Muscle of arm (tissue), 12 donors: ENCODE data around the gene MAPK10. TPM values are rescaled to one million over a fixed set of nuclear protein-coding genes. Genes with fewer than 3 reads are reported as not detected.
"Not testable (repeated sequence)": the region's sequence is repeated elsewhere in the genome, so short reads cannot be mapped to it uniquely, and the experiment has no call there.

Experiments
- DNase-seq: peaks from one replicate; pipeline ENCODE4 v3.0.0-alpha.2; 2013
- polyA plus RNA-seq, 12 donors: library from polyadenylated mRNA; unstranded; fragments of 120-200 nt; gene quantifications; one replicate each; pipeline ENCODE4 v1.2.1, GENCODE V29; 2013; ENCODE audit not compliant: insufficient read length in 12 of 12

MAPK10 gene
- polyA plus RNA-seq, 12 donors, result 1.6 to 16.3 (median 4.6) TPM; not detected in 1

DNA sequence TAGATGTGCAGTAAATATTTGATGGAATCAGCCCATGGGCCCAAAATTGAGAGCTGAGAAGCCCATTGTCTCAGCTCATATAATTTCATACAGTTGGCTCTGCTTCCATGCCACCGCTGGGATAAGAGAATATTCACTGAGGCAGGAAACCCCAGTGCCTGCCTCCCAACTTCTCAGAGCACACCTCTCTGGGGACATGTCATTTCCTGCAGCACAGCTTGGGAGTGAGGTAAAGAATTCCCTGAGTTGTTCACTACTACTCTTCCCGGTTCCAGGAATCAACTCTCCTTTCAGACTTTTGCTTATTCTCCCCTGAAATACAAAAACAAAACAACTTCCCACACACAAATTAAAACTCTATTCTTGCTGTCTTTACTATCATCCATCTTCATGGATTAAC, 389.3 kb downstream of the MAPK10 start:
- no peak for DNase-seq

DNA sequence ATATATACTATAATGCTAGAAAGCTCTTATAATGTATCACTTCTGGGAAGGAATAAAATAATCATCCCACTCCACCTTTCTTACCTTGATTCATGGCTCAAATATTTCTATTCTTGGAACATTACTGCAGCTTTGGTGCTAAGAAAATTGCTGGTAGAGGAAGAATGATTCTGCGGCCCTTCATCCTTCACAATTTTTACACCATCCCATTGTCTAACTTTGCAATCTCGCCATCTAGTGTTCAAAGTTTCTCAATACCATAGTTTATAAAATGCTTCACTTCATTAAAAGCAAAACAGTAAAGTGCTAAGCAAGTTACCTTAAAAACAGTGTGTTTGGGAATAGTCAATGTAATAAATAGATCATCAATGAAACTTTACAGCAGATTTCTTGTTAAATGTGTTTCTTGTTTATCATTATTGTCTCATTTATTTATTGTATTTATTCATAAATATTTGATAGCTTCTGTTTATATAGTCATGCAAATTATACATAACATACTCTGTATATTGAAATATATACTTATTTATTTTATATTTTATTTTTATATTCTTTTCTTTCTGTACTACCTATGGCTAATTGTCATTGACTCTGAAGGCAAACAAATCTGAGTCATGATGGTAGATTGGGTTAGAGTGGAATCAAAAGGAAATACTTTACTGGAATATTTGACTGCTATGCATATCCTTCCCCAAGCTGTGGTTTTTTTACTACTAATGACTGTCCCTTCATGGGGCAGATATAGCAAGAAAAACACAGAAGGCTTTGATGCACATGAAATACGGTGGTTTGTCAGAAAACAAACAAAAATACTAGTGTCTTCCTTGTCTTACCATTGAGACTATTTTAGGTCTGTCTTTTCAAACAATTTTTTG, 390.7 kb downstream of the MAPK10 start:
- peak; percentile 72 for DNase-seq

DNA sequence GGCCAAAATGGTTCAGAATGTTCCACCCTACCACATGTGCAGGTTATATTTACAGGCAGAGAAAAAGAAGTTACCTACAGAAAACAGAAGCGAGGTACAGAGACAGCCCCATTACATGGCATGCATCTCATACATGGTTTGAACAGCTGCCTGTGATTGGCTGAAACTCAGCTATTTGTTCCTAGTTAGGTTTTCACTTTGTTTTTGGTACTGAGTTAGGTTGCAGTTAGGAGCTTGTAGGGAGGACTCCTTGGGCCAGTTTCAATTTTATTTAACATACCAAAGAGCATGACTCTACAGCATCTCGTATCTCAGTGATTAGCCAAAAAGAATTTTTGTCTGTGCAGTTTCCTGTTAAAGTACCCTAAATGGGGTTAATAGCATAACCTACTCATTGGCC, 392.0 kb downstream of the MAPK10 start:
- no peak for DNase-seq

DNA sequence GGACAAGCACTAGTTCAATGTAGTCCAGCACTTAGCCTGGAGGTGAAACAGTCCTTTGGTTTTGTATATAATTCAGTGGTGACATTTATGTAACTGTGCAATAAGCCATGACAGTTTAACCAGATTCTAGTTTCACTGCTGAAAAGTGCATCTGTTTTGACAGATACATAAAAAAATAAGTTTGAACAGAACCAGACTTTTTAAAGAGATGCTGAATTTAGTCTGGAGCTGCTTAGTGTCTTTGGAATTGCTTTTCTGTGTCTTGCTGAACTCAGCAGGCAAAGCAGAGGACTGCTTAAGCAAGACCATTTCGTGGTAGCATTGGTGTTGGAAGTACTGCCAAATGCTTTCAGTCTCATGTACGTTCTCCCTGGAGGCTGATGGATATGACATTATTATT, 393.5 kb downstream of the MAPK10 start:
- DNase-seq, result peak; percentile 37

DNA sequence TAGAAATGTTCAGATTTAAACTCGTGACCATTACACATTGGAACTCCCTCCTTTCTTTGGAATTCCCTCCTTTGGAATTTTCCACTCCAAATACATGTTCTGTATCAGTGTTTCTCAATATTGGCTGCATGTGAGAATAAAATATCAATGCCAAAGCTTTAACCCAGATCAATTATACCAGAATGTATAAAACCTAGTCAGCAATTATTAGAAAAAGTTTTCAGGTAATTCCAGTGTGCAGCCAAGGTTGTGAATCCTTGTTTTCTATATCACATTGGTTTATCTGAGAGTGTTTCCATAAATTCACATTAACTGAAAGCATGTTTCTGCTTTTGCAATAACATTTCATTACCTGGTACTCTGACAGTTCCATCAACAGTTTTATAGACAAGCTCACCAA, 394.3 kb downstream of the MAPK10 start:
- DNase-seq, result no peak

DNA sequence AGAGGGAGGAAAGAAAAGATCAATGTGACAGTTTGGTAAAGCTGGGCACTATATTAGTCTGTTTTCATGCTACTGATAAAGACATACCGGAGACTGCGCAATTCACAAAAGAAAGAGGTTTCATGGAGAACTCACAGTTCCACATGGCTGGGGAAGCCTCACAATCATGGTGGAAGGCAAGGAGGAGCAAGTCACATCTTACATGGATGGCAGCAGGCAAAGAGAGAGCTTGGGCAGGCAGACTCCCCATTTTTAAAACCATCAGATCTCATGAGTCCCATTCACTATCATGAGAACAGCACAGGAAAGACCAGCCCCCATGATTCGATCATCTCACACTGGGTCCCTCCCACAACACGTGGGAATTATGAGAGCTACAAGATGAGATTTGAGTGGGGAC, 394.8 kb downstream of the MAPK10 start:
- DNase-seq, result not testable (repeated sequence)

DNA sequence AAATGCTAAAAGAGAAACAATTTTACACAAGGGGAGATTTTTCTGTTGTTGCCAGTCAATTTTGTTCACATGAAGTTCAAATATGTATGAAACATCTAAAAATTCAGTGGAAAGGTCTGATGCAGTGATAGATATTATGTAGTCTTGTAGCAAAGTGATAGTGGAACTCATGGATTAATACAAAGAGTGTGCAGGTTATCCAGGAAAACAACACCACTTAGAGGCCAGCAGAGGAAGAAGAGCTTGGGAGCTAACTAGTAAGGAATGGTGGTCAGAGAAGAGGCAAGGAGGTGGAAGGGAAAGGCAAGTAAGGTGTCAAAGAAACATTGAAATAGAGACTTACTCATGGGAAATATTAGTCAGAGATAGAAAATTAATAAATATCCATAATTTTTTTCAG, 395.6 kb downstream of the MAPK10 start:
- DNase-seq, result no peak

DNA sequence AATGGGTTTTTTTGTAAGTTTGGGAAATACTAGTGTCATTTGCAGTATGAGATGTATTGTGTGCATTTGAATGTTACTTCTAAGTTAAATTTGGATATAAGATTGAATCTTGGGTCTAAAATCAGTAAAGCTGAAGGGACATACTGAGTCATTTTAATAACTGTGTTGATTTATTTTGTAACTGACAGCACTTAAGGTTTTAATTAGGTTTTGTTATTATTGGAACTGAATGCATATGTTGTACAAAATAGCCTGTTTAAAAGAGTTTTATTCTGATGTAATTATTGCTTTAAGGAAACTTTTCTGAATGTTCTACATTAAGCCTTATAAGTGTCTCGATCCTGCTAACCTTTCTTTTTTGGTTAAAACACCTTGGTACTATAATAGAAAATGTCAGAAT, 396.6 kb downstream of the MAPK10 start:
- no peak for DNase-seq

DNA sequence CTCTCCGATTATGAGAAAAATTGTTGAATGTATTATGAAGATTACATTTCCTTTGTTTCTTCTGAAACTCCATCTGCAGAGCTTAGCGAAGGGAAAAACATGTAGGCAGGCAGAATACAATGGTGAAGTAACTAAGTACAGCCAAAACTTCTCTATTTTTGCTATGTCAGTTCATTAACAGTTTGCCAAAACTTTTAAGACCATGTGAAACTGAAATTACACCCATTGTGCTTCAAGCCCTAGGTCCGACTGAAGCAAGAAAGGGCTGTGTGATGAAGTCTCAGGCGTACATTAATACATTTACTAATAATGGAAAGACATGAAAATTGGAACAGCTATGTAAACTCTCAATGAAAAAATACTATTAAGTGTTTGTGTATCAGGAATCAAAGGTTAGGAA, 398.0 kb downstream of the MAPK10 start:
- no peak for DNase-seq

DNA sequence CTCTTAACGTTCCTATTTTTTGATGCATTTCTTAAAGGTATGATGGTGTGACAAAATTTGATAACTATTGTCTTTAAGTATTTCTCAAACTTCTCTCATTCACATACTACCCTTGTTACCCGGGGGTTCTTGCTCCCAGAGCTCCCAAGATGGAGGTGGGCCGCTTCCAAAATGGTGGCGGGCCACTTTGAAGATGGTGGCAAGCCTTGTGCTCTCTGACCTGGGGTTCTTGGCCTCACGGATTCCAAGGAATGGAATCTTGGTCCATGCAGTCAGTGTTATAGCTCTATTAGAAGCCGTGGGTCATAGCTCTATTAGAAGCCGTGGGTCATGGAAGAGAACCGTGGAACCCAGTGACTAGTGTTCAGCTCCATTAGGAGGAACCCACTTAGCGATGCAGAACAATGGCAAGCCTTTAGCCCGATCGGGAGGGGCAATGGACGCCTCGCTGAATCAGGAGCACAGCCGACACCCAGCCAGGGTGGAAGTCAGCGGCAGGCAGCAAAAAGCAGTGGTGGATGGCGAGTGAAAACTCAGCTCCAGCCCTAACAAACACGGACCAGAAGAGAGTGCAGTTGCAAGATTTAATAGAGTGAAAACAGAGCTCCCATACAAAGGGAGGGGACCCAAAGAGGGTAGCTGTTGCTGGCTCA, 403.4 kb downstream of the MAPK10 start:
- DNase-seq, result no peak

DNA sequence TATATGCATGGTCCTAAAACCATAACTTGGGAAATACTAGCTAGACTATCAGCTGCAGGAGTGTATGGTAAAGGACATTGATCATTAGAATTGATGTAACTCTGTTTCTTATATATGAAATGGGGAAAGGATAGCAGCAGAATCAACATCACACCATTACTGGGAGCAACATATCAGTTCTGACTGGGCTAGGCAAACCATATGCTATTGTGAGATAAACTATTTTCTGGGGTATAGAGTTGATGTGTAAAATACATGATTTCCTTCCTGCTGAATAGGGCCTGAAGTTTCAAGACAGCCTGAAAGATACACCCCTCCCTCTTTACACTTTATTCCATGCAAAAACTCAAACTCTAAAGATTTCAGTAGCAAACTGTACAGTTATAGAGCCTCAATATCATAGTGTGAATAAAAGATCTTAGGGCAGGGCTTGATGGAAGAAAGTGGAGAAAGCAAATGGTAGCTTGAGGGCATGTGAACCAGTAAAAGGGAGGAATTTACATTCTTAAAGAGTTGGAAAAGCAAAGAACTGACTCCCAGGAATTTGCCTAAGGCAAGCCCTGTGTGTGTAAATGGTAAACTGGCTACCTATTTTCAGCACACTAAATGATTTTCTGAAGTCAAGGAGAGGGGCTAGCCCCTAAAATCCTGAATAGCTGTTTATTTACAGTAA, 404.1 kb downstream of the MAPK10 start:
- no peak for DNase-seq

DNA sequence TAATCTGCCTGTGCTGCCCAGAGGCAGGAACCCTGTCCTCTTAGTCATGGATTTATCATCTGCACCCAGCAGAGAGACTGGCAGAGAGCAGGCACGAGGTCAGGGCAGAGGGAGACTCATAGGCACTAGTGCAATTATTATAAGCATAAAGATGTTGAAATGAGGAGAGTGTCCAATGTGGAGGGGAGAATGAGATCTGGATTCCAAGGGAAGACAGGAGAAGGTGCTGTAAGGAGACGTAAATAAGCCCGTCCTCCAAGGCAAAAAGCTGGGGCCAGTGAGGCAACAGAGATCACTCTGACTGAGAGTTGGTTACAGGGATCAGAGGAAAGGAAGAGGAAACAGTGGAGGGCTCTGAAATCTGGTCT, 406.2 kb downstream of the MAPK10 start:
- no peak for DNase-seq

DNA sequence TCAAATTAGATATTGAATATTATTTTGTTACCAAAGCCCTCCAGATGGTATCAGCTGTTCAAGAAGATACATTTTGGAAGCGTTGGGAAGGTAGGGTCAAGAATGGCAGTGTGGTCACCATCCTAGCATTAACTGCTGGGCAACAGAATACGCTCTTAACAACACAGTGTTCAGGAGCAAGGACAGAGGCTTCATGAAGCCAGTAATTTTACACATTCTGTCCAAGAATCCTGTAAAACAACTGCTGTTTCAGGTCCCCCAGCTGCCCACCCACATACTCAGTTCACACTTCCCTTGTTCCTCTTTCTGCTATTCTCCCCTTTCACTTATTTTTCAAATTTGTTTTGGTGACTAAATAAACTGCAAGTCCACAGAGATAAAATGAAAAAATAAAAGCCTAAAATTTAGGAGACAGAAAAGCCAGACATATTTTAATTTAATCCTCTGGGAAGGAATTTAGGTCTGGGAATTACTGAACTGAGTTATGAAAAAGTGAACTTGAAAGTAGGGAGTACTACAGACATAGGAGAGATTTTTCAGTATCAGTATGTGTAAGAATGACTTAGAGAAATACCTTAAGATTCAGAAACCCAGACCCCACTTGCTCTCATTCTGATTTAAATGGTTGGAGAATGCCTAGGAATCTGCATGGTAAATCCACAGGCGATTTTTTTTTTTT, 406.7 kb downstream of the MAPK10 start:
- no peak for DNase-seq

DNA sequence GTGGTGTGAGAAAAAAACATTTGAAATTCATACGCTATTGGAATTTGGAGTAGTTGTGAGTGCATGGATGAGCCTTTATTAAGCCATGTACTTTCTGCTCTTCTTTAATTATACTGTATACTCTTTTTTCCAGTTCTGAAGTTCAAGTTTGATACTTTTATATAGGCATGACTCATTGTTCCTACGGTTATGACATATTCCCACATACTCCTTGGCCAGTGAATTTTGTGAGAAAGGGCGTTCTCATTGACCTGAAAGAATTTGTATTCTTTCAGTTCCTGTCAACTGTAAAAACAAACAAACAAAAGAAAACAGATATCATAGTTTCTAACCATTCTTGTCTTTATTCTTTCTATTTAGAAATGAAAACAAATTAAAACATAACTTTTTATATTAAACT, 407.3 kb downstream of the MAPK10 start:
- DNase-seq, result no peak

DNA sequence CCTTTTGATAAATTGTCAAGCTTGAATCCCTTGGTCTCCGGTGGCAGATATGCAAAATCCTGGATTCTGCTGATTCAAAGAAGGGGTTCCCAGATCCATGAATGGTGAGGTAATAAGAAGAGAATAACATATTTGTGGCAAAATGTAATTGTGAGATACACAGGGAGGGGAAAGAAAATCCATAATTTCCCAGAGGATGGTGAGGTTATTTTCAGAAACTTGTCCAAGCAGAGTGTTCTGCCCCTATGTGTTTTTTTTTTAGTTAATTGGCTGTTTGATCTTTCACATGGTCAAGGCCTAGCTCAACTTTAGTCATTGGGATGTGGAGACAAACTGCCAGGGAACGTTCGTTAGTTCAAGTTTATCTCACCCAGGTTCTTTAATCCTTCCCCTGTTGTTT, 408.8 kb downstream of the MAPK10 start:
- no peak for DNase-seq

DNA sequence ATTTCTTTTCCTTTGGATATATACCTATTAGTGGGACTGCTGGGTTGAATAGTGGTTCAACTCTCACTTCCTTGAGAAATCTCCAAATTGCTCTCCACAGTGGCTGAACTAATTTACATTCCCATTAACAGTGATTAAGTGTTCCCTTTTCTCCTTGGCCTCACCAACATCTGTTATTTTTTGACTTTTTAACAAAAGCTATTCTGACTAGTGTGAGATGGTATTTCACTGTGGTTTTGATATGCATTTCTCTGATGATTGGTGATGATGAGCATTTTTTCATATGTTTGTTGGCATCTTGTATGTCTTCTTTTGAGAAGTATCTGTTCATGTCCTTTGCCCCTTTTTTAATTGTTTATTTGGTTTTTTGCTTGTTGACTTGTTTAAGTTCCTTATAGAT, 413.0 kb downstream of the MAPK10 start:
- DNase-seq, result no peak

DNA sequence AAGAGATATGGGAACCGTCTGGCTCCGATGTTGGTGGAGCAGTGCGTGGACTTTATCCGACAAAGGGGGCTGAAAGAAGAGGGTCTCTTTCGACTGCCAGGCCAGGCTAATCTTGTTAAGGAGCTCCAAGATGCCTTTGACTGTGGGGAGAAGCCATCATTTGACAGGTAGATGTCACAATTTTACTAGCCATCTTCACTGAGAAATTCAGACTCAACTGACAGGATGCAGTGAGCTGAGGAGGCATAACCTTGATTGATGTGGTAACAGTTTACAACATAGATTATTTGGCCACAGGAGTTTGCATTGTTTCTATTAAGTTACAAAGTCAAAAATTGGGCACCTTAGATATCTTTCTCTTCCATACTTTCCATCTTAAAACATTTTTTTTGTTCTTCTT, 417.7 kb downstream of the MAPK10 start:
- no peak for DNase-seq

DNA sequence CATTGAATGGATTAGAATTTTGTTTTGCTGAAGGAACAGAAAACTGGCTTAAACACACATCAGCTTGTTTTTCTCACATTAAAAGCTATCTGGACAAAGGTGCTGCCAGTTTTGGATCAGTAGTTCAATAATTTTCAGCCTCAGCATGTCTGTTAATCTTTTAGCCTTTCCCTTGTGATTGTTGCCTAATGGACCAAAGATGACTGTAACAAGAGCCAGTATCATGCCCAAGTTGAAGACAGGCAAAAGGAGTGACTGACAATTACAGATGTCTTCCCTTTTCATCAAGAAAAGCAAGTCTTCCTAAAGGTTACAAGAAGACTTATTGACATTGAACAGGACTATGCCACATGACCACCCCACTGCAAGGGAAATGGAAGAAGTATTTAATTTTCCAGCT, 419.7 kb downstream of the MAPK10 start:
- no peak for DNase-seq
